Skin of body (tissue), 2 donors: ENCODE results near the gene PANX1. TPM values are rescaled to one million over a fixed set of nuclear protein-coding genes. Genes with fewer than 3 reads are reported as not detected.

Experiments
- DNase-seq: peaks from one replicate; lab custom pipeline; 2025; lab: John Stamatoyannopoulos, UW
- total RNA-seq: library from RNA; depleted of rRNA; stranded (reverse); fragments of >200 nt; gene quantifications from one replicate; pipeline ENCODE4 v1.2.3, GENCODE V29; 2014

Gene PANX1
- total RNA-seq, 1 donor from 2014 or later = 38.8 TPM

DNA sequence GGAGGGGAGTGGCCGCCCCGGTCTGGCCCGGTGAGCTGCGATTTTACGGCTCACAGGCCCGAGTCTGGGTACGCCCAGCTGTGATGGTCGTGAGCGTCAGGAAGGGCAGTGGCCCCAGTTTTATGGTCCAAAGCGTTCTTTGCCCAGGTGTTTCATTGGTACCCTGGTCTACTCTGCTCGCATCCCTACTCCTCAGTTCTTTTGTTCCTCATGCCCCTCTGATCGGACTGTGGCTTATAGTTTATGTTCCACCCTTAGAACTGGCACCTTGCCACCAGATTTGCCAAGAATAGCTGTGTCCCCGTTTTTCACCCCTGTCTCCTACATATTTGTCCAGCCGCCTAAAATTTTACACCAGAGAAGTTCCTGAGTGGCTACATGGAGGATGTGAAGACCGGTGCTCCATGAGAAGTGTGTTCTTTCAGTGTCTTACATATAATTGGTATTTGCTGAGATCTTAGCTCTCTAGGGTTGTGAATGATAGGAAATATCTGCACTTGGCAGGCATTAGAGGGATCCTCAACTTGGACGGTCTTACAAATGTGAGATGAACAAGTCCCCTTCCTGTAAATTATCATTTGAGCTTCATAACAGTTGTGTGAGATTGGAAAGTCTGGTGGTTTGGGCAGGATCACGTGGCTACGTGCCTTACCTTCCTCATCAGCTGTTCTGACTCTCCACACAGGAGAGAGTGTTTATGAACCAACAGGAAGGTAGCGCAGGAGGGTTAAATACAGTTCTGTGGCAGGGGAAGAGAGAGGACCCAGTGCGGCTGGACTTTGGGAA is 1.1 kb downstream of the PANX1 start:
- DNase-seq = peak; percentile 33

GRCh38 chr11:94130298-94131046 is 1.8 kb downstream of the PANX1 start:
- DNase-seq = peak; percentile 75

- no peak for DNase-seq
Measured at GRCh38 chr11:94131047-94131717, 2.5 kb downstream of the PANX1 start.

GRCh38 chr11:94131718-94132115 is 3.1 kb downstream of the PANX1 start:
- peak; percentile 46 for DNase-seq

- DNase-seq = peak; percentile 75
Measured at GRCh38 chr11:94132152-94132558, 3.5 kb downstream of the PANX1 start.

DNA sequence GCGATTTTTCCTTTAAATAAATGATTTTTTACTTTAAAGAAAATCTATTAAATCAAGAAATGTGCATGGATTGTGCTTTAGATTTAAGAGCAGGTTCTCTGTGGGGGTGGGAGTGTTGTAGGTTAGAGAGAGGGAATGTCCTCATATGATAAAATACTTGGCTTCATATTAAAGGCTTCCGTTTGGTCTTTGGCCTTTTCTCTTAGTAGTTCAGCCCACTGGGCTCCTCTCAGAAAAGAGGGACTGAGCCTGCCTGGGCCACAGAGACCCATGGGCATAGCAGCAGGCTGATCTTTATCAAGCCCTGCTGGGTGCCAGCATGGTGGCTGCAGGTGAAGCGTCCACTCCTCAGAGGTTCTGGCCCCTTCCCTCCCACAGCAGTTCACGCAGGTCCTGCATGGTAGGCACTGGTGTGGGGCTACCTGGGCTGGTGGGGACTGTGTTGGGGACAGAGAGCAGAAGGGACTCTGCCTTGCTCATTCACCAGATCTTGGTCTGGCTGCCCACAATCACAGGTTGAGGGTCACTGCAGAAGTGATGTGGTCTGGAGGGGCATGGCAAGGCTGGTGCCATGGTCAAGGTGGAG is 4.3 kb downstream of the PANX1 start:
- DNase-seq = no peak

GRCh38 chr11:94133752-94134151 is 5.1 kb downstream of the PANX1 start:
- DNase-seq = no peak

DNA sequence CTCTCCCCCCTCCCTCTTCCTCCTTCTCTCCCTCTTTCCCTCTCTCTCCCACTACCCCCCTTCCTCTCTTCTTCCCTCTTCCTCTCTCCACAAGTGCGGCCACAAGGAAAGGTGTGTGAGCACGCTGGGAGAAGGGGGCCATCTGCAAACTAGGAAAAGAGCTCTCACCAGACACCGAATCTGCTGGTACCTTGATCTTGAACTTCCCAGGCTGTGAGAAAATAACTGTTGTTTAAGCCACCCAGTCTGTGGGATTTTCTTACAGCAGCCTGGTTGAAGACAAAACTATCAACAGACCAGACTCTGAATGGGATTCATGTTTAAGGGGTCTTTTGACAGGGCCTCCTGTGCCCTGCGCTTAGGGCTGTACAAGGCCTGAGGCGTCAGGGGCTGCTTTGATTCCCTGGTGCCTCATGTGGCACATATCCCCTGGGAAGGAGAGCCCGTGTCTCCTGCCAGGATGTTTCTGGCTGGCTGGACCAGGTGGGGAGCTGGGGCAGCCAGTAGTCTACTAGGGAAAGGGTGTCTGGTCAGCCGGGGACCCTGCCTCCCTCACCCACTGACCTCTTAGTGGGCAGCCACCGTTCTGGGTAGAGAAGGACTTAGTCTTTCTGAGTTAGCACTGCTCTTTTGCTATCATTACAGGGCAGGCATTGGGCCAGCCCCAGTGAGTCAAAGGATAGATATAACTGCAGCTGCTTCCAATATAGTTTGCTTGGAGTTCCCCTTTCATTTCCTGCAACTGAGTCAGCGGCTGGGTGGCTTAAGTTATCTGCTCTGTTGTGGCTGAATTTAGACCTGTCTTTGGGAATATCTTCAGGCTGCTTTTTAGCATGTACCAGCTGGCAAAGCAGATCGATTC is 6.2 kb downstream of the PANX1 start:
- DNase-seq = peak; percentile 53

DNA sequence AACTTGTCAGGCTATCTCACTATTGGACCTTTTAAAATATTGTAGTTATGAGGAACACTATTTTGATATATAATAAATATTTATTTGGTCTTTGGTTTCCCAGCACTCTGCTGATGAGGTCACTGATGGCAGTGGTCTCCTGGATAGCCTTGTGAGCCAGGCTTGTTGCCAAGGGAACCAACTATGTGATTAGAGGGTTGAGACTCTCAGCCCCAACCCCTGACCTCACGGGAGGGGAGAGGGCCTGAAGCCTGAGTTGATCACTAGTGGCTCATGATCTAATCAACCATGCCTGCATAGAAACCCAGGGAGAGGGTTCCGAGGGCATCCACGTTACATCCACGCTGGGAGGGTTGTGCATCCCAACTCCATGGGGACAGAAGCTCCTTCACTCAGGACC is 10.8 kb downstream of the PANX1 start:
- DNase-seq = no peak

- DNase-seq = no peak
Measured at GRCh38 chr11:94140154-94140655, 11.6 kb downstream of the PANX1 start.

GRCh38 chr11:94141511-94142307 is 13.1 kb downstream of the PANX1 start:
- DNase-seq = no peak

DNA sequence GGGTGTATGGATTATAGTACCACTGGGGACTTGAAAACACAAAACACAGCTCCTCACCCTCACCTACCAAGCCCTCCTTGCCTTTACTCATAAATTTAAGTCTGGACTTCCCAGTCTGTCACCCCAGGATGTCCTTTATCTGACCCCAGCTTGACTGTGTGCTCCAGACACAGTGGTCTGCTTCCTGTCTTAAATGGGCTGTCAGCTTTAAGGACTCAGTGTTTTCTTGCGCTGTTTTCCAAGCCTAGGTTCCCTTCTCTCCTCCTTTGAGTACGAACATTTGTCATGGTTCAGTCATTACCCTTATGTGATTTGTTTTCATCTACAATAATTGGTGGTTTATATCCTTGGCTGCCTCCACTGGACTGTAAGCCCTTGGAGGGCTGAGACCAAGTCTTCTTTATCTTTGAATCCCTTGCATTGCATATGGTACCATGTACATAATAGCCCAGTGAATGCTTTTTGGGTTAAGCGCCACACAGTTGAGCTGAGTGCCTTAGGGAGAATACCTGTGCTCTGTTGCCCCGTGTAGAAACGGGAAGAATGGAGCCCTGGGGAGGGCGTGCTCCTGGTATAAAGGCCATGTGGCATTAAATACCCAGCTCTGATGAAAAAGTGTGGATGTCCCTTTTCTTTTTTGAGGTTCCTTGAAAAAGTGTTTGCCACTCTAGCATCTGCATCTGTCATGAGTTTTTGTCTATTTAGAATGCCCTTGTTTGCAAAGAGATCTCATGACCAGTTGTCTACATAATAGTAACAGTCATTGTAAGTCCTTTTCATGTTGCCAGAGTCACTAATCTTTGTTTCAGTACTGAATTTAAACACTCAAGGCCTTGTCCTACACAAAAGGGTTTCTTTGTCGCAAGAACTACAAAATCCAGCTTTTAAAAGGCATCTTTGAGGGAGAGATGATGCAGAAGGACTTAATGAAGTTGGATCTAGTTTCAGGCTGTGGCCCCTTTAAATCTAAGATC is 14.0 kb downstream of the PANX1 start:
- no peak for DNase-seq

DNA sequence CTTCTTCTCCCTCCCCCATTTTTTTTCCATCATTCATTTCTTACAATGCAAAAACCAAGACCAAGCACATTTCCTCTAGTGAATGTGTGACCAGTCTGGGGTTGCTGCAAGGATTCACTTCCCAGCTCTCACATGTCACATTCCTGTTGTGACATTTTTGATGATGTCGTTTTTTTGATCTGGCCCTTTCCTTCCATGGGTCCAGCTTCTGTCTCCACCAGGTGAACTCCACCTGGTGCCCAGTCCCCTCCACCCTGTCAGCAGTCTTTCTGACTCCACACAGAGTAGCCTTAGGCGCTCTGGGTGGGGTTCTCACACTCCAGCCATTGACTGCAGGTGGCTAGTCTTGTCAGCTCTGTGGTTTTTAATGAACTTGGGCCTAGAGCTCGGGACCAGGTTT is 15.6 kb downstream of the PANX1 start:
- no peak for DNase-seq

DNA sequence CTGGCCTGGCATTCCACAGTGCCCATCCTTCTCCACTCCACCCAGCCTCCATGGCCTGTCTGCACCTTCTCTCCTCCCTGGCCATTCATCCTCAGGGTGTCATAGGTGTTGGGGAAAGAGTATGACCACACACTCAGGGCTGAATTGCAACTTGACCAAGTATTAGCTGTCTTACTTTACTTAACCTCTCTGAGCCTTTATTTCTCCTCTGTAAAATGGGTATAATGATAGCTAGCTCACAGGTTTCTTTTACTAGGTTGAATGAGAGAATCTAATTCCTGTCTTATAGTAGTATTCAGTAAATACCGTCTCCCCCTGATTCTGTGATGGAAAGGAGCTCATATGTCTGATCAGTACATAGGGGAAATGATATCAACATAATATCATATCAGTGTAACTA is 16.0 kb downstream of the PANX1 start:
- no peak for DNase-seq

DNA sequence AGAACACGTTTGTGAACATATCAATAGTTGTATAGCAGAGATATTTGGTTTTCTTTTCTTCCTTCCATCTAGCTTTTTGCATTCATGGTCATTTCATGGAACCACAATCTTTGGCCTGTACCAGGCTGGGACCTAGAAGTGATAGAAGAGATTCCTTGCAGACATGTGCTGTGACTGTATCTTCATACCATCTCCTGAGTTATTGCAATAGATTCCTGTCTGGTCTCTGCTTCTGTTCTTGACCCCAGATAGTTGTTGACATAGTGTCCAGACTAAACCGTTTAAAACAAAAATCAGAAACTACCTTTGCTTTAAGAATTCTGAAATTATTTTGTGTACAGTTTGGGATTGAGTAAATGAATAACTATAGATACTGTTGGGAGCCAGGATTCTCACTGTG is 16.8 kb downstream of the PANX1 start:
- DNase-seq = no peak

DNA sequence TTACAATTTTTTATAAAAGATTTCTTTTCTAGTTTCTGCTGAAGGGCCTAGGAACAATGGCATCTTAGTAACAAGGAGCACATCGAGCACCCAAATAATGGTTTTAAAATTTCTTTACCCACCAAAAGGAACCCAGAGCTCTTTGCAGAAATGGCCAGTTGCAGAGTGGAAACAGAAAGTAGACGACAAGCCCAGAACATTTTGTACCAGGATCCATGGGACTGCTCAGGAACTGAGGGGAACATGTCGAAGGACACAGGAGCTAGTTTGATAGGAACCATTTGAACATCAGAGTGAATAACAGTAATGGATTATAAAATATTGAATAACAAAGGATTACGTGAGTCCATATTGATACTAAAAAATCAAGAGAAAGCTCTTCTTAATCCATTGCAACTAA is 17.3 kb downstream of the PANX1 start:
- no peak for DNase-seq

GRCh38 chr11:94147433-94147845 is 18.8 kb downstream of the PANX1 start:
- no peak for DNase-seq

DNA sequence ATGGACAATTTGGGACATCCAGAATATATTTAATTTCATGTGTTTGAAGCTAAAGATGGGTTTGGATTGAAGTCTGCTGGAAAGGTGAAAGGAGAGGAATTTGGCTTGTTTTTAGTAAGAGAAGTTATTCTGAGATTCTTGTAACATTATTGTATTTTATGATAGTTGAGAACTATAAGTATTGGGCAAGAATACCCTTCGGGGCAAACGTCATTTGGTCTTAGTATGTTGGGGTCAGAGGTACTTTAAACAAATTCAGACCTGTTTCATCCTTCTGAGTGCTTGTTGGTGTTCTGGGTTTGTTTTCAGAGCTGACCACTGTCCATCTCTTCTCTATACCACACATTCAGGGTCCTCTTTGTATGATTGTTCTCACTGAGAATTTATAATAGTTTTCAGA is 19.5 kb downstream of the PANX1 start:
- no peak for DNase-seq
